Brain microvascular endothelial cell (primary cell): Measurements from ENCODE around the gene CSMD2.

Experiments used
- DNase-seq: peaks from one replicate; pipeline ENCODE4 v3.0.0-alpha.2; 2020
- H3K27ac ChIP-seq: fragments of 250-450 bp; sonication (Bioruptor Pico); 2 replicates; pipeline ENCODE4 v1.5.1; 2020; ENCODE audit warnings: mild to moderate bottlenecking, moderate library complexity
- H3K27me3 ChIP-seq: fragments of 250-450 bp; sonication (Bioruptor Pico); replicated peaks from 2 replicates; pipeline ENCODE4 v1.5.1; 2020; ENCODE audit warnings: mild to moderate bottlenecking
- H3K36me3 ChIP-seq: fragments of 250-450 bp; sonication (Bioruptor Pico); replicated peaks from 2 replicates; pipeline ENCODE4 v1.5.1; 2020; ENCODE audit warnings: mild to moderate bottlenecking
- H3K4me3 ChIP-seq: 2 replicates; pipeline ENCODE4 v1.5.1; 2011; ENCODE audit warnings: low read depth, mild to moderate bottlenecking, control low read depth, low read length, moderate library complexity
- CTCF ChIP-seq: IDR thresholded peaks from 2 replicates; pipeline ENCODE4 v1.5.1; 2011; ENCODE audit warnings: low read depth, mild to moderate bottlenecking, moderate library complexity, low read length, control low read depth, inconsistent platforms; ENCODE audit errors: missing control alignments
- in situ Hi-C: cut with HindIII; loops from 2 replicates; pipeline ENCODE4 v1.10.0; 2017; ENCODE audit warnings: low sequenced_read_pairs, low pct_ligation_motif_present

CSMD2 gene

DNA sequence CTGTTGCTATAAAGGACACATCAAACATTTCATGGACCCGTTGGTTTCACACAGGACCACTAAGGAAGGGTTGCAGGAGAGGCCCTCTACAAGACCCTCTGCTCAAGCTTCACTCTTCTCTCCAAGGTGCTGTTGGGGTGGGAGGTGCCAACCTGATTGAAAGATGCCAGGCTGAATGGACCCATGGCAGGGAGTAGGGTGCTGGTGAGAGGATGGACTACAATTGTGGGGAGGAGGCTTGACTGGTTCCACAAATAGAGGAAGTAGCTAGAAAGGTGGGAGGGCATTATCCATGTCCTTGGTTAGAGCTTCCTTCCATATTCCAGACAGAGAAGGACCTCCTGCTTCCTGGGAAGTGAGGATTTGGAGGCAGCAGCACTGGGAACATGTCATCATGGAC lies 468.7 kb downstream of the CSMD2 start:
- Histone ChIP-seq H3K36me3 (no peaks in the 10 kb centered on the region), H3K27me3 (no peaks in the 10 kb centered on the region), H3K4me3 (no peak overlapping the region), H3K27ac (no peak overlapping the region)
- in situ Hi-C loops: no loop called here
- TF ChIP-seq CTCF: no peak
- DNase-seq: no peak

GRCh38 chr1:33692206-33693188 lies 472.5 kb downstream of the CSMD2 start:
- Histone ChIP-seq H3K27me3 (no peaks in the 10 kb centered on the region), H3K4me3 (no peak overlapping the region), H3K36me3 (no peaks in the 10 kb centered on the region), H3K27ac (no peak overlapping the region)
- no peak for TF ChIP-seq CTCF
- in situ Hi-C loops: no loop called here
- DNase-seq: no peak

DNA sequence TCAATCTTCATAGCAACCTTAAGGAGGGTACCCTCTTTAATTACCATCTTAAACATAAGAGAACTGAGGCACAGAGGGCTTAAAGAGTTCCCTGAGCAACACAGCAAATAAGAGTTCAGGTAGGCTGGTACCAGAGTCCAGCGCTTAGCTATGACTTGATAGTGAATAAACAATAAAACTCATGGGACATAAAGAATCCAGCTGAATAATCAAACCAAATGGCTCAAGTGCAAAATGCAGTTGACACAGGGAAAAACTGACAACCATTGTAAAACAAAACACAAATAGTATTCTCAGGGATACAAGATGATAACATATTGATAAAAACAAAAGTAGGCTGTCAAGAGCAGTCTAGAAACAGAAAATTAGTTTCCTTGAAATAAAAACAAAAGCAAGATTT lies 478.0 kb downstream of the CSMD2 start:
- no peak for TF ChIP-seq CTCF
- no peak overlapping the region for H3K27ac ChIP-seq
- H3K4me3 ChIP-seq: no peak overlapping the region
- no peaks in the 10 kb centered on the region for H3K36me3 ChIP-seq
- no peaks in the 10 kb centered on the region for H3K27me3 ChIP-seq
- in situ Hi-C loops: no loop called here
- DNase-seq: no peak

- no peak for TF ChIP-seq CTCF
- in situ Hi-C loops: no loop called here
- no peak overlapping the region for H3K27ac ChIP-seq
- no peaks in the 10 kb centered on the region for H3K27me3 ChIP-seq
- H3K36me3 ChIP-seq: no peaks in the 10 kb centered on the region
- no peak overlapping the region for H3K4me3 ChIP-seq
- no peak for DNase-seq
Measured at GRCh38 chr1:33686551-33686950, 478.5 kb downstream of the CSMD2 start.

DNA sequence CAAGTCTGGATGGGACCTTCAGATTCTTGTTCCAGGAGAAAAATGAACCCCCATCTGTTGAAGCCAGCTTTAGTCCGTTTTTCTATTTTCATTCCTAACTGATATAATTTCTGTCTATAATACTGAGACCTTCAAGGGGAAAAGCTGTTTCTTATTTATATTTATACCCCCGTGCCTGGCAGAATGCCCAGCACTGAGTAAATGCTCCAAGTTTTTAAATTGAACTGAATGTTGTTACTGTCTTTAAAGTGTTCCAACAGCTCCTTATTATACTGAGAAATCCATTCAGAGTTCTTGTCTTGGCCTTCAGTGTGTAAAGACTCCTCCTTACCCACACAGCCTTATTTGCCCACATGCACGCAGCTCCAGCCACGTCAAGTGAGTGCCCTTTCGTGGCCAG lies 479.8 kb downstream of the CSMD2 start:
- Histone ChIP-seq H3K4me3 (no peak overlapping the region), H3K36me3 (no peaks in the 10 kb centered on the region)

More for the DNA sequence above, 479.8 kb downstream of the CSMD2 start:
- Histone ChIP-seq H3K27ac (no peak overlapping the region), H3K27me3 (no peaks in the 10 kb centered on the region)
- no peak for DNase-seq
- no peak for TF ChIP-seq CTCF
- in situ Hi-C loops: no loop called here
